ENCODE data around the gene TIMM8B.
"Not testable (repeated sequence)": the region's sequence is repeated elsewhere in the genome, so short reads cannot be mapped to it uniquely, and the experiment has no call there.

The TIMM8B gene

GRCh38 chr11:112114460-112114859 lies 27.9 kb upstream of the TIMM8B start:
- no peak overlapping the region for H3K4me3 ChIP-seq (ENCODE audit: insufficient read depth, low read depth, low read length, poor library complexity, severe bottlenecking)
- no peaks in the 10 kb centered on the region for H3K9me3 ChIP-seq (ENCODE audit: control insufficient read depth, low read length)
- H3K27me3 ChIP-seq (replicated peaks; ENCODE audit: control insufficient read depth, insufficient read depth, low read length, poor library complexity, severe bottlenecking), result no peaks in the 10 kb centered on the region
- H3K36me3 ChIP-seq (ENCODE audit: control insufficient read depth, insufficient read depth, low read length), result no peaks in the 10 kb centered on the region
- no peaks in the 10 kb centered on the region for H3K4me1 ChIP-seq (ENCODE audit: control insufficient read depth, insufficient read depth, low read length, poor library complexity, severe bottlenecking)
- DNase-seq, result no peak
- H3K27ac ChIP-seq (ENCODE audit: insufficient read depth, low read length, poor library complexity, severe bottlenecking), result no peak overlapping the region

DNA sequence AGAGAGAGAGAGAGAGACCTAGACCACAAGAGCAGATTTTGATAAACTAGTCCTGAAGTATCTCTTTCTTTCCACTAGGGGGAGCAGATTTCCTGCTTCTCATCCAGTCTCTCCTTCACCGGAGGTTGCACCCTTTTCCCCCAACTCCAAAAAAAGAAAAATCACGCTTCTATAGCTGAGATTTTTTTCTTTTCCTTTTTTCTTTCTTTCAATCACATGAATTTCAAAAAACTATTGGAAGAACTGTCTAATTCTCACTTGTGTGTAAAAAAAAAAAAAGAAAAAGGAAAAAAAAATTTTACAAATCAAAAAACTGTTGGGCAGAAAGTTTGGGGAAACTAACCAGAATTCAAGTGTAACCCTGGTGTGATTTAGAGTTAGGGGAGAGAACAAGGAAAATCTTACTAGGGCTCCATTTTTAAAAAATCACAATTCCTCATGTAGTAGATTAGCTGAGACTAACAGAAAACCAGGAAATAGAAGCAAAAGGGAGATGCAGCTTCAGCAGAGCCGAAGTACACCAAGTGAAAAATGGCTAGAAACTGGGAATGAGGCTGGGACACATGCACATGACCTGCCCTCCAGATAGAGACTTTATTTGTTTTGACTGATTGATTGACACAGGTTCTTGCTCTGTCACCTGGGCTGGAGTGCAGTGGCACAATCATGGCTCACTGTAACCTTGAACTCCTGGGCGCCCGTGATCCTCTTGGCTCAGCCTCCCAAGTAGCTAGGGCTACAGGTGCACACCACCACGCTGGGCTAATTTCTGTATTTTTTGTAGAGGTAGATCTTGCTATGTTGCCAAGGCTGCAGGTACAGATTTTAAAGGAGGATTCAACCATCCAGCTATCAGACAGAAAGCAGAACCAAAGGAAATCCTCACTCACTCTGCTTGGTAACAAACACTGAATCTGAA lies 27.2 kb upstream of the TIMM8B start:
- Histone ChIP-seq H3K27me3 (replicated peaks; ENCODE audit: control insufficient read depth, insufficient read depth, low read length, poor library complexity, severe bottlenecking) (no peaks in the 10 kb centered on the region), H3K27ac (ENCODE audit: insufficient read depth, low read length, poor library complexity, severe bottlenecking) (no peak overlapping the region), H3K4me3 (ENCODE audit: insufficient read depth, low read depth, low read length, poor library complexity, severe bottlenecking) (no peak overlapping the region), H3K36me3 (ENCODE audit: control insufficient read depth, insufficient read depth, low read length) (no peaks in the 10 kb centered on the region), H3K9me3 (ENCODE audit: control insufficient read depth, low read length) (no peaks in the 10 kb centered on the region), H3K4me1 (ENCODE audit: control insufficient read depth, insufficient read depth, low read length, poor library complexity, severe bottlenecking) (no peaks in the 10 kb centered on the region)
- no peak for DNase-seq

DNA sequence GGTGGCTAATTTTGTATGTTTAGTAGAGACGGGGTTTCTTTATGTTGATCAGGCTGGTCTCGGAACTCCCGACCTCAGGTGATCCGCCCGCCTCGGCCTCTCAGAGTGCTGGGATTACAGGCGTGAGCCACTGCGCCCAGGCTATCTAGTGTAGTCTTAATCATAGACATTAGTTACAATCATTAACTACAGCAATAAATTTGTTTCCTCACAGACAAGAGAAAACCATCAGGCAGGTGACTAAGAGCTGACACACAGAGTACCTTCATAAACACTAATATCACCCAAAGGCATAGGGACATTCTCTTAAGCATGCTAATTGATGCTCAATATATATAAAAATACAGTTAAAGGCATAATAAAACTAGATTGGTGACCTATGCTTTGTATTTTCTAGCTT lies 19.5 kb upstream of the TIMM8B start:
- no peak overlapping the region for H3K27ac ChIP-seq (ENCODE audit: insufficient read depth, low read length, poor library complexity, severe bottlenecking)
- no peaks in the 10 kb centered on the region for H3K9me3 ChIP-seq (ENCODE audit: control insufficient read depth, low read length)
- no peaks in the 10 kb centered on the region for H3K36me3 ChIP-seq (ENCODE audit: control insufficient read depth, insufficient read depth, low read length)
- H3K4me1 ChIP-seq (ENCODE audit: control insufficient read depth, insufficient read depth, low read length, poor library complexity, severe bottlenecking), result no peaks in the 10 kb centered on the region
- DNase-seq, result no peak
- no peaks in the 10 kb centered on the region for H3K27me3 ChIP-seq (replicated peaks; ENCODE audit: control insufficient read depth, insufficient read depth, low read length, poor library complexity, severe bottlenecking)
- H3K4me3 ChIP-seq (ENCODE audit: insufficient read depth, low read depth, low read length, poor library complexity, severe bottlenecking), result no peak overlapping the region

DNA sequence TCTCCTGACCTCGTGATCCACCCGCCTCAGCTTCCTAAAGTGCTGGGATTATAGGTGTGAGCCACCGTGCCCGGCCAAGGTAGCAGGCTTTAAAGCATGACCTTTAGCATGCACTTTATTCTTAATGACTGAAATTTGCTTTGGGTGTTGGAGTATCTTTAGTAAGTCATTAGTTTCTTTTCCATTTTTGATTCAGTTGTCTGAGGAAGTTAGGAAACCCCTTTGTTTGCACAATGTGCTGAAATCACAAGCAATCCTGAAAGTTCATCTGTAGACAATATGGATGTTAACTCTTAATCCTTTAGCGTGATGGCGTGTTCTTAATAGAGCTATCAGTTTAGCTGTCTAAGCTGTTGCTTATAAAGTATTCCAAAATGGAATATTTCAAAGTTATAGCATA lies 16.9 kb upstream of the TIMM8B start:
- Histone ChIP-seq H3K4me1 (ENCODE audit: control insufficient read depth, insufficient read depth, low read length, poor library complexity, severe bottlenecking) (no peaks in the 10 kb centered on the region), H3K9me3 (ENCODE audit: control insufficient read depth, low read length) (no peaks in the 10 kb centered on the region), H3K4me3 (ENCODE audit: insufficient read depth, low read depth, low read length, poor library complexity, severe bottlenecking) (no peak overlapping the region), H3K27me3 (replicated peaks; ENCODE audit: control insufficient read depth, insufficient read depth, low read length, poor library complexity, severe bottlenecking) (no peaks in the 10 kb centered on the region), H3K27ac (ENCODE audit: insufficient read depth, low read length, poor library complexity, severe bottlenecking) (no peak overlapping the region), H3K36me3 (ENCODE audit: control insufficient read depth, insufficient read depth, low read length) (peaks cover 2% of the 10 kb centered on the region)
- DNase-seq, result no peak

- H3K9me3 ChIP-seq (ENCODE audit: control insufficient read depth, low read length), result no peaks in the 10 kb centered on the region
- H3K27me3 ChIP-seq (replicated peaks; ENCODE audit: control insufficient read depth, insufficient read depth, low read length, poor library complexity, severe bottlenecking), result no peaks in the 10 kb centered on the region
- H3K27ac ChIP-seq (ENCODE audit: insufficient read depth, low read length, poor library complexity, severe bottlenecking), result no peak overlapping the region
- peaks cover 14% of the 10 kb centered on the region for H3K36me3 ChIP-seq (ENCODE audit: control insufficient read depth, insufficient read depth, low read length)
- no peak overlapping the region for H3K4me3 ChIP-seq (ENCODE audit: insufficient read depth, low read depth, low read length, poor library complexity, severe bottlenecking)
- DNase-seq, result no peak
- H3K4me1 ChIP-seq (ENCODE audit: control insufficient read depth, insufficient read depth, low read length, poor library complexity, severe bottlenecking), result no peaks in the 10 kb centered on the region
Measured at GRCh38 chr11:112100462-112100861, 13.9 kb upstream of the TIMM8B start.

- DNase-seq, result no peak
- Histone ChIP-seq H3K9me3 (ENCODE audit: control insufficient read depth, low read length) (no peaks in the 10 kb centered on the region), H3K27ac (ENCODE audit: insufficient read depth, low read length, poor library complexity, severe bottlenecking) (no peak overlapping the region), H3K27me3 (replicated peaks; ENCODE audit: control insufficient read depth, insufficient read depth, low read length, poor library complexity, severe bottlenecking) (no peaks in the 10 kb centered on the region), H3K36me3 (ENCODE audit: control insufficient read depth, insufficient read depth, low read length) (peaks cover 18% of the 10 kb centered on the region), H3K4me1 (ENCODE audit: control insufficient read depth, insufficient read depth, low read length, poor library complexity, severe bottlenecking) (no peaks in the 10 kb centered on the region), H3K4me3 (ENCODE audit: insufficient read depth, low read depth, low read length, poor library complexity, severe bottlenecking) (no peak overlapping the region)
Measured at GRCh38 chr11:112097734-112098528, 11.4 kb upstream of the TIMM8B start.

DNA sequence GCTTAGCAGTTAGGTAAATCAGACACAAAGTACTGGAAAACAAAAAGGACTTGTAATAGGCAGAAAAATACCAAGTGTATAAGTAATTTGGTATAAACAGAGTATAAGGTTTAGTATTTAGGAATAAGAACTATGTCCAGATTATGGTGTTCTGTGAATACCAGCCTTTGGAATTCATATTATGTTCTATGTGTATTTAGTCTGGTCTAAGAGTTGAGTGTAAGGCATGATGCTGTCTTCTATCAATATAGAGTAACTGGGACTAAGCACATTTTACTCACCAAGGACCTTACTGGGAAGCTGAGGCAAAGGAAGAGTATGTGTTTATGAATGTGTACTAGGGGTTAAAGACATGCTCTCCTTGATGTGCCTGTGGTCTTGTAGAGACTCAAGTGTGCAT lies 9.6 kb upstream of the TIMM8B start:
- Histone ChIP-seq H3K36me3 (ENCODE audit: control insufficient read depth, insufficient read depth, low read length) (peaks cover 27% of the 10 kb centered on the region), H3K9me3 (ENCODE audit: control insufficient read depth, low read length) (no peaks in the 10 kb centered on the region), H3K27me3 (replicated peaks; ENCODE audit: control insufficient read depth, insufficient read depth, low read length, poor library complexity, severe bottlenecking) (no peaks in the 10 kb centered on the region), H3K4me3 (ENCODE audit: insufficient read depth, low read depth, low read length, poor library complexity, severe bottlenecking) (no peak overlapping the region), H3K27ac (ENCODE audit: insufficient read depth, low read length, poor library complexity, severe bottlenecking) (no peak overlapping the region), H3K4me1 (ENCODE audit: control insufficient read depth, insufficient read depth, low read length, poor library complexity, severe bottlenecking) (no peaks in the 10 kb centered on the region)
- DNase-seq, result no peak

- H3K9me3 ChIP-seq (ENCODE audit: control insufficient read depth, low read length); H3K27me3 ChIP-seq (replicated peaks; ENCODE audit: control insufficient read depth, insufficient read depth, low read length, poor library complexity, severe bottlenecking); DNase-seq; H3K4me1 ChIP-seq (ENCODE audit: control insufficient read depth, insufficient read depth, low read length, poor library complexity, severe bottlenecking); H3K27ac ChIP-seq (ENCODE audit: insufficient read depth, low read length, poor library complexity, severe bottlenecking); H3K4me3 ChIP-seq (ENCODE audit: insufficient read depth, low read depth, low read length, poor library complexity, severe bottlenecking): not testable (repeated sequence)
- H3K36me3 ChIP-seq (ENCODE audit: control insufficient read depth, insufficient read depth, low read length), result peaks cover 33% of the 10 kb centered on the region
Measured at GRCh38 chr11:112095302-112095701, 8.7 kb upstream of the TIMM8B start.

DNA sequence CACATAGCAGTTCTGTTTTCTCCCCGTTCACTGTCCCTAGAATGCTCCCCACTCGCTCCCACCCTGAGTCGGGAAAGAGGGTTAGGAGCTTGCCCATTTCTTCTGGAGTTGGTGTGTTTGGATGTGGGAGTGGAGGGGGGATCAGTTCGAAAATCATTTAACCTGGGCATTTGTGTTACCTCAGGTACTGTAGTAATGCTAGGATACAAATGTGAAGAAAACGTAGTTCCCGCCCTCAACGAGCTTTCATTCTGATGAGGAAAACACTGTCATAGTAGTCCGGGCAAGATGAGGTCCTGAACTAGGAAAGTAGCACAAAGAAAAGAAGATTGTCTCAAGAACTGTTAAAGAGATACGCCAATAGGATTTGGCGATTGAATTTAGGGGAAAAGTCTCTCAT lies 656 bp upstream of the TIMM8B start:
- Histone ChIP-seq H3K36me3 (ENCODE audit: control insufficient read depth, insufficient read depth, low read length) (peaks cover 45% of the 10 kb centered on the region), H3K27ac (ENCODE audit: insufficient read depth, low read length, poor library complexity, severe bottlenecking) (peak overlapping the region; percentile 74), H3K9me3 (ENCODE audit: control insufficient read depth, low read length) (no peaks in the 10 kb centered on the region), H3K4me3 (ENCODE audit: insufficient read depth, low read depth, low read length, poor library complexity, severe bottlenecking) (peak overlapping the region; percentile 82), H3K27me3 (replicated peaks; ENCODE audit: control insufficient read depth, insufficient read depth, low read length, poor library complexity, severe bottlenecking) (no peaks in the 10 kb centered on the region), H3K4me1 (ENCODE audit: control insufficient read depth, insufficient read depth, low read length, poor library complexity, severe bottlenecking) (peaks cover 23% of the 10 kb centered on the region)
- no peak for DNase-seq

DNA sequence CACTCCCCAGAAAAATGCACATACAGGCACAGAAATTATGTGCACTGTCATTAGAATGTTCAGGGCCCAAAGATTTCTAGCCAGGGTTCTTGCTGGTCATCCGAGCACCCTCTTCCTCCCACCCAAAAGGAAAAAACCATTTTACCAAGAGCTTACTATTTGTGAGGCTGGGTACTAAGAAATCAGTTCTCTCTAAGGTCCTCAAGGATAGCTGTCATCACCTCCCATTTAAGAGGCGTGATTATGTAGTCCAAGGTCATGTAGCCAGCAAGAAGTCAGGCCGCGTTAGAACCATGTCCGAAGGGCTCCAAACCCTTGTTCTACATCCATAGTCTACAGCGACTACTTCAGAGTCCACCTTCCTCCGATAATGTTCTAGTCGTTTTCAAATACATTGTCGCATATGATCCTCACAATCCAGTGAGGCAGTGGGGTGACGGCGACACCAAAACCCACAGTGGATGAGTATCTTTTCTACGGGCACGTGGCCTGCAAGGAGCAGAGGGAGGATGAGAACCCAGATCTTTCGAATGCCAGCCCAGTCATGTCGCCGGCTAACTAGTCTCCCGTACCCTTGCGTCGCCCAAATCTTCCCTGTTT lies 634 bp downstream of the TIMM8B start:
- peak overlapping the region; percentile 74 for H3K27ac ChIP-seq (ENCODE audit: insufficient read depth, low read length, poor library complexity, severe bottlenecking)
- peak in 2 of 3 donors; percentile 2 to 5 for DNase-seq
- peaks cover 48% of the 10 kb centered on the region for H3K36me3 ChIP-seq (ENCODE audit: control insufficient read depth, insufficient read depth, low read length)
- H3K4me1 ChIP-seq (ENCODE audit: control insufficient read depth, insufficient read depth, low read length, poor library complexity, severe bottlenecking), result peaks cover 23% of the 10 kb centered on the region
- no peaks in the 10 kb centered on the region for H3K27me3 ChIP-seq (replicated peaks; ENCODE audit: control insufficient read depth, insufficient read depth, low read length, poor library complexity, severe bottlenecking)
- H3K4me3 ChIP-seq (ENCODE audit: insufficient read depth, low read depth, low read length, poor library complexity, severe bottlenecking), result peak overlapping the region; percentile 82
- H3K9me3 ChIP-seq (ENCODE audit: control insufficient read depth, low read length), result no peaks in the 10 kb centered on the region

Data from effector memory CD4-positive, alpha-beta T cell (primary cell).